Esophagus squamous epithelium (tissue), 4 donors: ENCODE data around the gene SYNGR2.

Source experiments
- POLR2A ChIP-seq, 4 donors: fragments of 450-650 bp; IDR thresholded peaks; one replicate each; pipeline ENCODE4 v1.6.1; 2017; ENCODE audit warnings: antibody characterized with exemption in 4 of 4, mild to moderate bottlenecking in 4 of 4, moderate library complexity in 3 of 4
- TF ChIP-seq, protein P1 (sequence below), 6 experiments: fragments of 450-650 bp in 4 of 6; fragments of 200-600 bp in 2 of 6; sonication (generic) in 2 of 6; IDR thresholded peaks; one replicate each; pipeline ENCODE4 v1.5.1; 2016 to 2019; ENCODE audit warnings: antibody characterized with exemption in 6 of 6, mild to moderate bottlenecking in 4 of 6, moderate library complexity in 4 of 6

DNA sequence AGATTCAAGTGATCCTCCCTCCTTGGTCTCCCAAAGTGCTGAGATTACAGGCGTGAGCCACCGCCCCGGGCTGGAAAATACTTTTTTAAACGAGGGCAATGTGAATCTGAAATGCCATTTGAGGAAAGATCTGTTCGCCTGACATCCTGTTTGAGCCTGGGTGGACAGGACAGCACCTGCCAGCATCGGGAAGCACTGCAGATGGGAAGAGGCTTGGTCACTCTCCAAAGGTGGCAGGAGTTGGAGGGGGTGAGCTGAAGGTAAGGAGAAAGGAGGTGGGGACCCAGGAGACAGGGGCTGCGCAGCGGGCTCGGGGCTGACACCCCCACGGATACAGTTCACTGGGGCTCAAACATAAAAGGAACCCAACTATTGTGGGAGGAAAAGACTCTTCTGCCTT lies 41.7 kb downstream of the SYNGR2 start:
- TF ChIP-seq, protein P1, sequence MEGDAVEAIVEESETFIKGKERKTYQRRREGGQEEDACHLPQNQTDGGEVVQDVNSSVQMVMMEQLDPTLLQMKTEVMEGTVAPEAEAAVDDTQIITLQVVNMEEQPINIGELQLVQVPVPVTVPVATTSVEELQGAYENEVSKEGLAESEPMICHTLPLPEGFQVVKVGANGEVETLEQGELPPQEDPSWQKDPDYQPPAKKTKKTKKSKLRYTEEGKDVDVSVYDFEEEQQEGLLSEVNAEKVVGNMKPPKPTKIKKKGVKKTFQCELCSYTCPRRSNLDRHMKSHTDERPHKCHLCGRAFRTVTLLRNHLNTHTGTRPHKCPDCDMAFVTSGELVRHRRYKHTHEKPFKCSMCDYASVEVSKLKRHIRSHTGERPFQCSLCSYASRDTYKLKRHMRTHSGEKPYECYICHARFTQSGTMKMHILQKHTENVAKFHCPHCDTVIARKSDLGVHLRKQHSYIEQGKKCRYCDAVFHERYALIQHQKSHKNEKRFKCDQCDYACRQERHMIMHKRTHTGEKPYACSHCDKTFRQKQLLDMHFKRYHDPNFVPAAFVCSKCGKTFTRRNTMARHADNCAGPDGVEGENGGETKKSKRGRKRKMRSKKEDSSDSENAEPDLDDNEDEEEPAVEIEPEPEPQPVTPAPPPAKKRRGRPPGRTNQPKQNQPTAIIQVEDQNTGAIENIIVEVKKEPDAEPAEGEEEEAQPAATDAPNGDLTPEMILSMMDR (IDR thresholded peaks at IDR 0.05): no peak
- TF ChIP-seq POLR2A (IDR thresholded peaks at IDR 0.05): no peak
